Adrenal gland (tissue), 12 donors: ENCODE results near the gene FXYD7. TPM values are rescaled to one million over a fixed set of nuclear protein-coding genes. Genes with fewer than 3 reads are reported as not detected.
A peak's percentile ranks its signal among the peaks of the same experiment; 100 is the strongest.

Experiments used
- DNase-seq, 7 donors: peaks; one replicate each; pipeline ENCODE4 v3.0.0-alpha.2; 2019 to 2020
- H3K27ac ChIP-seq, 5 donors: fragments of 200-600 bp; sonication (generic) in 4 of 5; 1 replicate in 3 of 5; 2 replicates in 2 of 5; pipeline versions ENCODE4 v1.5.1 to v1.8.0; 2016 to 2020; ENCODE audit warnings: mild to moderate bottlenecking in 1 of 5
- H3K27me3 ChIP-seq: fragments of 200-600 bp; 2 replicates; pipeline ENCODE4 v1.8.0; 2021
- H3K36me3 ChIP-seq, 2 donors: fragments of 200-600 bp; replicated peaks in 1 of 2; 1 replicate in 1 of 2; 2 replicates in 1 of 2; pipeline versions ENCODE4 v1.5.1 to v1.8.0; 2018 to 2022
- H3K4me1 ChIP-seq, 2 donors: fragments of 200-600 bp; replicated peaks in 1 of 2; 1 replicate in 1 of 2; 2 replicates in 1 of 2; pipeline versions ENCODE4 v1.5.1 to v1.8.0; 2018 to 2021
- H3K4me3 ChIP-seq, 4 donors: fragments of 200-600 bp; sonication (generic) in 3 of 4; one replicate each; pipeline ENCODE4 v1.5.1; 2016 to 2018
- H3K9me3 ChIP-seq, 3 donors: fragments of 200-600 bp; sonication (generic) in 1 of 3; replicated peaks in 1 of 3; 1 replicate in 2 of 3; 2 replicates in 1 of 3; pipeline versions ENCODE4 v1.5.1 to v1.8.0; 2016 to 2021
- CTCF ChIP-seq, 6 experiments: fragments of 450-650 bp in 4 of 6; fragments of 200-600 bp in 2 of 6; sonication (generic) in 1 of 6; IDR thresholded peaks; 1 replicate in 5 of 6; 2 replicates in 1 of 6; pipeline versions ENCODE4 v1.5.1 to v1.8.0; 2016 to 2021; ENCODE audit warnings: antibody characterized with exemption in 6 of 6, mild to moderate bottlenecking in 2 of 6, moderate library complexity in 1 of 6
- POLR2A ChIP-seq, 2 donors: fragments of 450-650 bp; IDR thresholded peaks; one replicate each; pipeline ENCODE4 v1.6.1; 2017; ENCODE audit warnings: antibody characterized with exemption in 2 of 2, mild to moderate bottlenecking in 2 of 2, moderate library complexity in 1 of 2
- WGBS, 4 donors: extraction: QIAGEN DNeasy Blood & Tissue Kit in 2 of 4; methylation state at CpG; one replicate each; pipeline versions ENCODE4 v1.1.5 to v1.1.7; 2013 to 2017; 5-methylcytosine and 5-hydroxymethylcytosine counted together
- intact Hi-C, 2 donors: fragments of 100-400 bp; cut with DNase I; formaldehyde crosslinking; loops; one replicate each; pipeline versions ENCODE4 v1.14.1 to v1.15.0; 2022 to 2023
- polyA plus RNA-seq, 3 donors: library from polyadenylated mRNA; stranded (reverse); fragments of 200-250 nt in 2 of 3; fragments of 350-450 nt in 1 of 3; fragmentation: Illumina TruSeq in 1 of 3; extraction: RNeasy Lipid Tissue Mini Kit (QIAGEN cat#74804) in 1 of 3; gene quantifications; one replicate each; pipeline ENCODE4 v1.2.3, GENCODE V29; 2013 to 2014
- total RNA-seq, 9 donors: library from RNA; depleted of rRNA in 4 of 9; stranded (reverse); fragments of >200 nt in 4 of 9; fragments of 120-200 nt in 1 of 9; fragmentation: NEBNext Ultra II Directional in 1 of 9; extraction: Animal tissue kit (Norgen Biotek cat#: 25700) in 1 of 9; gene quantifications; one replicate each; pipeline versions ENCODE4 v1.1.0 to v1.2.4, GENCODE V29; 2013 to 2023
- donor health status: healthy with polysubstance abuse.
- donor health status: Bipolar disorder and iron deficiency.
- donor health status: DM: yes; HTN: yes; CAD: no.
- donor health status: DM: no; HTN: no; CAD: no.
- donor health status: DM: no; HTN: no; CAD: no.
- donor health status: DM: yes; HTN: yes; CAD: no.

Gene FXYD7
- total and polyA plus RNA-seq, 12 donors, result 0.39 to 0.67 (median 0.64) TPM; not detected in 9

- no peak overlapping the region for H3K27ac ChIP-seq
- no peaks in the 10 kb centered on the region for H3K4me1 ChIP-seq
- TF ChIP-seq CTCF (IDR thresholded peaks at IDR 0.05) (no peak), POLR2A (IDR thresholded peaks at IDR 0.05) (no peak)
- no peaks in the 10 kb centered on the region for H3K9me3 ChIP-seq
- DNase-seq, result peak in 1 of 7 donors; percentile 23
- intact Hi-C loops, result no loop called here
- H3K36me3 ChIP-seq, result no peaks in the 10 kb centered on the region
- no peak overlapping the region for H3K4me3 ChIP-seq
- H3K27me3 ChIP-seq, result no peaks in the 10 kb centered on the region
- 80 to 85% (median 84%) methylated on average over 14 to 18 of the region's 18 CpGs for WGBS, 4 donors
Observed at GRCh38 chr19:35169221-35169995, 26.4 kb downstream of the FXYD7 start.

GRCh38 chr19:35170359-35171061, 27.5 kb downstream of the FXYD7 start:
- TF ChIP-seq CTCF (IDR thresholded peaks at IDR 0.05) (no peak), POLR2A (IDR thresholded peaks at IDR 0.05) (no peak)

GRCh38 chr19:35171730-35172129, 28.7 kb downstream of the FXYD7 start:
- intact Hi-C loops, result no loop called here
- Histone ChIP-seq H3K36me3 (no peaks in the 10 kb centered on the region), H3K4me3 (no peak overlapping the region), H3K9me3 (no peaks in the 10 kb centered on the region), H3K4me1 (no peaks in the 10 kb centered on the region), H3K27me3 (no peaks in the 10 kb centered on the region), H3K27ac (no peak overlapping the region)
- 39 to 50% (median 45%) methylated on average over 3 of the region's 3 CpGs for WGBS, 4 donors
- no peak for TF ChIP-seq POLR2A (IDR thresholded peaks at IDR 0.05)
- TF ChIP-seq CTCF (IDR thresholded peaks at IDR 0.05), result no peak
- peak in 2 of 7 donors; percentile 18 to 42 for DNase-seq

More at GRCh38 chr19:35170359-35171061, 27.5 kb downstream of the FXYD7 start:
- peak in 2 of 7 donors; percentile 31 to 47 for DNase-seq
- intact Hi-C loops, result no loop called here
- Histone ChIP-seq H3K27ac (no peak overlapping the region), H3K4me3 (no peak overlapping the region), H3K9me3 (no peaks in the 10 kb centered on the region), H3K4me1 (no peaks in the 10 kb centered on the region), H3K36me3 (no peaks in the 10 kb centered on the region), H3K27me3 (no peaks in the 10 kb centered on the region)
- WGBS, 4 donors, result 62 to 75% (median 68%) methylated on average over 7 of the region's 7 CpGs

- Histone ChIP-seq H3K36me3 (no peaks in the 10 kb centered on the region), H3K9me3 (no peaks in the 10 kb centered on the region), H3K27ac (no peak overlapping the region), H3K27me3 (no peaks in the 10 kb centered on the region), H3K4me3 (no peak overlapping the region), H3K4me1 (no peaks in the 10 kb centered on the region)
- intact Hi-C loops, result no loop called here
- DNase-seq, result no peak
- 86 to 92% (median 89%) methylated on average over 6 of the region's 6 CpGs for WGBS, 4 donors
- no peak for TF ChIP-seq CTCF (IDR thresholded peaks at IDR 0.05)
- no peak for TF ChIP-seq POLR2A (IDR thresholded peaks at IDR 0.05)
Observed at GRCh38 chr19:35174226-35174625, 31.2 kb downstream of the FXYD7 start.
